CD4-positive, alpha-beta T cell (primary cell): ENCODE results near the gene INPP4B. TPM values are rescaled to one million over a fixed set of nuclear protein-coding genes. Genes with fewer than 3 reads are reported as not detected.

Experiments
- ATAC-seq: fragments of 200-7000 bp; cut with Tn5 transposase; one replicate; pipeline ENCODE4 v1.10.0; 2022; ENCODE audit warnings: mild to moderate bottlenecking; ENCODE audit not compliant: poor library complexity
- CTCF ChIA-PET: fragments of 350-600 bp; sonication (Branson Sonifier 250); formaldehyde crosslinking; loops from one replicate; lab custom pipeline; 2021; ENCODE audit warnings: antibody characterized with exemption, inconsistent platforms; lab: Charles Lee
- POLR2A ChIA-PET: fragments of 350-600 bp; sonication (Branson Sonifier 250); formaldehyde crosslinking; loops from one replicate; lab custom pipeline; 2021; ENCODE audit warnings: antibody characterized with exemption, inconsistent platforms; lab: Charles Lee
- DNase-seq, 14 experiments: peaks; one replicate each; pipeline ENCODE4 v3.0.0-alpha.2; 2013 to 2020; ENCODE audit warnings: mixed read lengths in 2 of 14
- H3K27ac ChIP-seq, 2 donors: one replicate each; pipeline versions ENCODE4 v1.5.1 to v1.7.0; 2013; ENCODE audit warnings: low read length in 2 of 2, low read depth in 1 of 2, mild to moderate bottlenecking in 1 of 2
- H3K27me3 ChIP-seq, 2 experiments: 1 replicate in 1 of 2; 2 replicates in 1 of 2; pipeline versions ENCODE4 v1.6.1 to v1.7.0; 2013; ENCODE audit warnings: low read length in 2 of 2, control low read depth in 1 of 2, mild to moderate bottlenecking in 1 of 2, moderate library complexity in 1 of 2; ENCODE audit not compliant: insufficient read depth in 2 of 2, control insufficient read depth in 1 of 2
- H3K36me3 ChIP-seq: one replicate; pipeline ENCODE4 v1.6.1; 2013; ENCODE audit warnings: low read length, control low read depth; ENCODE audit not compliant: insufficient read depth
- H3K4me1 ChIP-seq: one replicate; pipeline ENCODE4 v1.6.1; 2013; ENCODE audit warnings: low read length, control low read depth; ENCODE audit not compliant: insufficient read depth
- H3K4me3 ChIP-seq: one replicate; pipeline ENCODE4 v1.5.1; 2013; ENCODE audit warnings: mild to moderate bottlenecking, low read length, moderate library complexity
- H3K9me3 ChIP-seq, 2 experiments: 1 replicate in 1 of 2; 2 replicates in 1 of 2; pipeline versions ENCODE4 v1.6.1 to v1.7.0; 2013; ENCODE audit warnings: low read length in 2 of 2, mild to moderate bottlenecking in 2 of 2, control low read depth in 1 of 2, moderate library complexity in 1 of 2; ENCODE audit not compliant: control insufficient read depth in 1 of 2, insufficient read depth in 1 of 2
- H3K27ac Mint-ChIP-seq: one replicate; pipeline ENCODE4 v1.8.0; 2020; ENCODE audit warnings: mixed read lengths
- H3K27me3 Mint-ChIP-seq: one replicate; pipeline ENCODE4 v1.8.0; 2021; ENCODE audit warnings: mixed read lengths
- H3K36me3 Mint-ChIP-seq: one replicate; pipeline ENCODE4 v1.8.0; 2021; ENCODE audit warnings: low read depth, mixed read lengths
- H3K4me1 Mint-ChIP-seq: one replicate; pipeline ENCODE4 v1.8.0; 2021; ENCODE audit warnings: low read depth, mixed read lengths
- H3K4me3 Mint-ChIP-seq: one replicate; pipeline ENCODE4 v1.8.0; 2020; ENCODE audit warnings: mild to moderate bottlenecking, mixed read lengths
- H3K9me3 Mint-ChIP-seq: one replicate; pipeline ENCODE4 v1.8.0; 2020; ENCODE audit warnings: mixed read lengths
- CTCF ChIP-seq: fragments of 200-600 bp; IDR thresholded peaks from one replicate; pipeline ENCODE4 v1.8.0; 2022; ENCODE audit warnings: antibody characterized with exemption, mild to moderate bottlenecking
- intact Hi-C, 2 experiments: fragments of 100-400 bp; cut with DNase I in 1 of 2; cut with micrococcal nuclease in 1 of 2; formaldehyde crosslinking; loops; one replicate each; pipeline versions ENCODE4 v1.15.1 to v1.9.0; 2023 to 2025; cut with DNase I, micrococcal nuclease
- total RNA-seq, 174 experiments: library from RNA in 2 of 174; stranded (reverse) in 2 of 174; gene quantifications; one replicate each; pipeline ENCODE4 v1.2.3 and lab custom pipeline; 2021 to 2026

Gene INPP4B
- total RNA-seq, 2 experiments from 2014 or later = 50.7 to 53.8 TPM

- no peaks in the 10 kb centered on the region for H3K27me3 ChIP-seq
- Mint-ChIP-seq H3K27me3 (no peaks in the 10 kb centered on the region), H3K9me3 (no peaks in the 10 kb centered on the region), H3K36me3 (peaks cover 58% of the 10 kb centered on the region), H3K27ac (peak overlapping the region; percentile 25), H3K4me3 (no peak overlapping the region), H3K4me1 (peaks cover 73% of the 10 kb centered on the region)
- H3K4me1 ChIP-seq = no peaks in the 10 kb centered on the region
- H3K9me3 ChIP-seq = no peaks in the 10 kb centered on the region
- ATAC-seq (no peak), DNase-seq (no peak)
- POLR2A ChIA-PET = no interaction called here
- intact Hi-C loops = no loop called here
- H3K27ac ChIP-seq = no peak overlapping the region
- CTCF ChIA-PET = no interaction called here
- peaks cover 22% of the 10 kb centered on the region for H3K36me3 ChIP-seq
- no peak overlapping the region for H3K4me3 ChIP-seq
- no peak for TF ChIP-seq CTCF
Measured at GRCh38 chr4:142043509-142043908, 802.6 kb downstream of the INPP4B start.

- intact Hi-C loops = no loop called here
- no peaks in the 10 kb centered on the region for H3K9me3 Mint-ChIP-seq
- ATAC-seq = no peak
- no peak overlapping the region for H3K4me3 Mint-ChIP-seq
- no peaks in the 10 kb centered on the region for H3K4me1 ChIP-seq
- H3K36me3 ChIP-seq = peaks cover 21% of the 10 kb centered on the region
- no peak for TF ChIP-seq CTCF
- no peaks in the 10 kb centered on the region for H3K27me3 Mint-ChIP-seq
- POLR2A ChIA-PET = interaction anchor here (0.5 kb wide), 1 partner anchor 41 kb away, joined by 3 read pairs; no protein-coding TSS in a partner anchor
- no peak overlapping the region for H3K27ac ChIP-seq
- H3K27me3 ChIP-seq = no peaks in the 10 kb centered on the region
- CTCF ChIA-PET = interaction anchor here (0.7 kb wide), 1 partner anchor 9 kb away, joined by 3 read pairs; no protein-coding TSS in a partner anchor
- H3K4me3 ChIP-seq = no peak overlapping the region
- DNase-seq = no peak
- peaks cover 62% of the 10 kb centered on the region for H3K4me1 Mint-ChIP-seq
- H3K9me3 ChIP-seq = no peaks in the 10 kb centered on the region
- peaks cover 50% of the 10 kb centered on the region for H3K36me3 Mint-ChIP-seq
- peak overlapping the region; percentile 5 for H3K27ac Mint-ChIP-seq
Measured at GRCh38 chr4:142041788-142042187, 804.3 kb downstream of the INPP4B start.

GRCh38 chr4:142040043-142040442 is 806.1 kb downstream of the INPP4B start:
- Mint-ChIP-seq H3K27ac (peak overlapping the region; percentile 24), H3K9me3 (no peaks in the 10 kb centered on the region), H3K36me3 (peaks cover 49% of the 10 kb centered on the region), H3K27me3 (no peaks in the 10 kb centered on the region), H3K4me3 (no peak overlapping the region), H3K4me1 (peaks cover 60% of the 10 kb centered on the region)
- Histone ChIP-seq H3K4me3 (no peak overlapping the region), H3K27ac (no peak overlapping the region), H3K36me3 (peaks cover 26% of the 10 kb centered on the region), H3K27me3 (no peaks in the 10 kb centered on the region), H3K9me3 (no peaks in the 10 kb centered on the region), H3K4me1 (no peaks in the 10 kb centered on the region)
- no peak for DNase-seq
- POLR2A ChIA-PET = no interaction called here
- TF ChIP-seq CTCF = no peak
- no peak for ATAC-seq
- intact Hi-C loops = no loop called here
- CTCF ChIA-PET = no interaction called here
